Memory B cell (primary cell): Measurements from ENCODE around the gene RNU5D-1.

ENCODE experiments used
- ATAC-seq: fragments of 150-1000 bp; cut with Tn5 transposase; 2 replicates; pipeline ENCODE4 v1.10.0; 2021; ENCODE audit warnings: low read depth, mild to moderate bottlenecking, moderate library complexity
- DNase-seq, 2 donors: peaks; one replicate each; pipeline ENCODE4 v3.0.0; 2022; ENCODE audit warnings: low spot score in 2 of 2
- H3K27ac Mint-ChIP-seq: one replicate; pipeline ENCODE4 v1.8.0; 2022; ENCODE audit warnings: mild to moderate bottlenecking, moderate library complexity, mixed read lengths
- H3K27me3 Mint-ChIP-seq: one replicate; pipeline ENCODE4 v1.8.0; 2022; ENCODE audit warnings: mixed read lengths
- H3K36me3 Mint-ChIP-seq: one replicate; pipeline ENCODE4 v1.8.0; 2022; ENCODE audit warnings: mild to moderate bottlenecking, mixed read lengths
- H3K4me1 Mint-ChIP-seq: one replicate; pipeline ENCODE4 v1.8.0; 2022; ENCODE audit warnings: mixed read lengths
- H3K4me3 Mint-ChIP-seq: one replicate; pipeline ENCODE4 v1.8.0; 2022; ENCODE audit warnings: mild to moderate bottlenecking, moderate library complexity, mixed read lengths
- H3K9me3 Mint-ChIP-seq: one replicate; pipeline ENCODE4 v1.8.0; 2022; ENCODE audit warnings: mixed read lengths

The RNU5D-1 gene

GRCh38 chr1:44682883-44683265 lies 48.1 kb downstream of the RNU5D-1 start:
- DNase-seq, result no peak
- no peak for ATAC-seq
- no peak overlapping the region for H3K4me3 Mint-ChIP-seq
- H3K9me3 Mint-ChIP-seq, result no peaks in the 10 kb centered on the region
- peaks cover 6% of the 10 kb centered on the region for H3K4me1 Mint-ChIP-seq
- no peak overlapping the region for H3K27ac Mint-ChIP-seq
- H3K36me3 Mint-ChIP-seq, result no peaks in the 10 kb centered on the region
- no peaks in the 10 kb centered on the region for H3K27me3 Mint-ChIP-seq

- DNase-seq (no peak), ATAC-seq (no peak)
- H3K27me3 Mint-ChIP-seq, result no peaks in the 10 kb centered on the region
- no peak overlapping the region for H3K27ac Mint-ChIP-seq
- no peaks in the 10 kb centered on the region for H3K9me3 Mint-ChIP-seq
- no peaks in the 10 kb centered on the region for H3K36me3 Mint-ChIP-seq
- no peak overlapping the region for H3K4me3 Mint-ChIP-seq
- peaks cover 6% of the 10 kb centered on the region for H3K4me1 Mint-ChIP-seq
These were observed 48.8 kb downstream of the RNU5D-1 start for GRCh38 chr1:44681905-44682882.
